PC-9 (cell line): ENCODE data around the gene RING1.

ENCODE experiments used
- CTCF ChIP-seq: fragments of 200-600 bp; sonication (generic); conservative IDR thresholded peaks from 2 replicates; pipeline ENCODE4 v1.6.1; 2017; ENCODE audit warnings: mixed run types, antibody characterized with exemption, mild to moderate bottlenecking, moderate library complexity
- EZH2 ChIP-seq: fragments of 200-600 bp; sonication (generic); IDR thresholded peaks from 2 replicates; pipeline ENCODE4 v1.8.0; 2017; ENCODE audit warnings: antibody characterized with exemption, low read depth

- TF ChIP-seq CTCF (peak; percentile 57; the same call in 1 of the 2 replicates), EZH2 (no peak)
Measured at GRCh38 chr6:33248643-33248931, 40.3 kb downstream of the RING1 start.
